ENCODE data around the gene SRP72. TPM values are rescaled to one million over a fixed set of nuclear protein-coding genes. Genes with fewer than 3 reads are reported as not detected.
A peak's percentile ranks its signal among the peaks of the same experiment; 100 is the strongest.

SRP72 gene
- total and polyA plus RNA-seq, 4 donors = 32.1 to 69.7 (median 40.7) TPM

DNA sequence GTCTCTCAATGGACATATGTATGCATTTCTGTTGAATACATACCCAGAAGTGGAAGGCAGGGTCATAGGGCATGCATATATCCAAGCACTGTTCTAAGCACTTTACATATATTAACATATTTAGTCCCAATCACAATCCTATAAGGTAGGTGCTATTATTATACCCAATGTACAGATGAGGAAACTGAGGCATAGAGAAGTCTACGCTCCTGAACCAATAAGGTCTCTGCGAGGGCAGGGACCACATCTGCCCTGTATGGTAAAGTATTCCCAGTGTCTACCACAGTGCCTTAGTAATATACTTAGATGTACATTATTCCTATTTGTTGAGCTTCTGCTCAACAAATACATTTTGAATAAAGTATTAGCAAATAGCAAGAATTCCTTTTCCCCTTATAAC lies 37.2 kb upstream of the SRP72 start (continued):
- TF ChIP-seq GABPA (IDR thresholded peaks at IDR 0.05 in 1 of 2, conservative IDR thresholded peaks at IDR 0.05 in 1 of 2) = no peak

DNA sequence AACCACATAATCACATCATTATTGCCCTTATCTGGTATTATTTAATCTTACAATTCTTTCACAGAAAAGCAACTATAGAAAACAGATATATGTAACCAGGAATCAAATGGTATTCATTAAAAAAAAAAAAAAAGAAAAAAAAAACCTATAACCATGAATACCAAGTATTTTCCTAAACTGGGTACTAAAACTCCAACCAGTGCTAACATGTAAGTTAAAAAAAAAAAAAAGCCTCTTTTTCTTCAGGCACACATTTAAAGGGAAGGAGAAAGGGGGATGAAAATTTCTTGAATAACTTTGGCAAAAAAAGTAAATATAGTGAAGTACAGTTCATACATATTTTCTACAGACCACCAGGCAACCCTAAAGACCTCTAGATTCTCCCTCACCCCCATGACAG lies 34.1 kb upstream of the SRP72 start:
- Histone ChIP-seq H3K9ac (ENCODE audit: low read depth in 1 of 2, low read length in 2 of 2) (no peak overlapping the region), H3K27me3 (ENCODE audit: control insufficient read depth in 4 of 4, insufficient read depth in 4 of 4, low read length in 3 of 4) (no peaks in the 10 kb centered on the region), H3K4me1 (ENCODE audit: control insufficient read depth in 4 of 4, insufficient read depth in 4 of 4, low read length in 3 of 4) (peaks cover under 1 to 24% (median 8%) of the 10 kb centered on the region in 4 donors), H3K27ac (ENCODE audit: low read depth in 1 of 2, low read length in 2 of 2) (no peak overlapping the region), H3K36me3 (ENCODE audit: control insufficient read depth in 4 of 4, insufficient read depth in 3 of 4, low read depth in 1 of 4, low read length in 3 of 4) (no peaks in the 10 kb centered on the region), H3K4me3 (ENCODE audit: low read depth in 1 of 3, low read length in 3 of 3) (no peak overlapping the region), H3K9me3 (ENCODE audit: control insufficient read depth in 4 of 4, low read length in 3 of 4) (no peaks in the 10 kb centered on the region)
- no peak for TF ChIP-seq GABPA (IDR thresholded peaks at IDR 0.05 in 1 of 2, conservative IDR thresholded peaks at IDR 0.05 in 1 of 2)
- no peak for TF ChIP-seq RXRA (IDR thresholded peaks at IDR 0.05)
- TF ChIP-seq, protein P1, sequence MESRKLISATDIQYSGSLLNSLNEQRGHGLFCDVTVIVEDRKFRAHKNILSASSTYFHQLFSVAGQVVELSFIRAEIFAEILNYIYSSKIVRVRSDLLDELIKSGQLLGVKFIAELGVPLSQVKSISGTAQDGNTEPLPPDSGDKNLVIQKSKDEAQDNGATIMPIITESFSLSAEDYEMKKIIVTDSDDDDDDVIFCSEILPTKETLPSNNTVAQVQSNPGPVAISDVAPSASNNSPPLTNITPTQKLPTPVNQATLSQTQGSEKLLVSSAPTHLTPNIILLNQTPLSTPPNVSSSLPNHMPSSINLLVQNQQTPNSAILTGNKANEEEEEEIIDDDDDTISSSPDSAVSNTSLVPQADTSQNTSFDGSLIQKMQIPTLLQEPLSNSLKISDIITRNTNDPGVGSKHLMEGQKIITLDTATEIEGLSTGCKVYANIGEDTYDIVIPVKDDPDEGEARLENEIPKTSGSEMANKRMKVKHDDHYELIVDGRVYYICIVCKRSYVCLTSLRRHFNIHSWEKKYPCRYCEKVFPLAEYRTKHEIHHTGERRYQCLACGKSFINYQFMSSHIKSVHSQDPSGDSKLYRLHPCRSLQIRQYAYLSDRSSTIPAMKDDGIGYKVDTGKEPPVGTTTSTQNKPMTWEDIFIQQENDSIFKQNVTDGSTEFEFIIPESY (IDR thresholded peaks at IDR 0.05) = no peak
- no peak for TF ChIP-seq FOXA2 (IDR thresholded peaks at IDR 0.05)
- TF ChIP-seq HNF4A (conservative IDR thresholded peaks at IDR 0.05) = no peak
- DNase-seq (ENCODE audit: low spot score) = no peak

DNA sequence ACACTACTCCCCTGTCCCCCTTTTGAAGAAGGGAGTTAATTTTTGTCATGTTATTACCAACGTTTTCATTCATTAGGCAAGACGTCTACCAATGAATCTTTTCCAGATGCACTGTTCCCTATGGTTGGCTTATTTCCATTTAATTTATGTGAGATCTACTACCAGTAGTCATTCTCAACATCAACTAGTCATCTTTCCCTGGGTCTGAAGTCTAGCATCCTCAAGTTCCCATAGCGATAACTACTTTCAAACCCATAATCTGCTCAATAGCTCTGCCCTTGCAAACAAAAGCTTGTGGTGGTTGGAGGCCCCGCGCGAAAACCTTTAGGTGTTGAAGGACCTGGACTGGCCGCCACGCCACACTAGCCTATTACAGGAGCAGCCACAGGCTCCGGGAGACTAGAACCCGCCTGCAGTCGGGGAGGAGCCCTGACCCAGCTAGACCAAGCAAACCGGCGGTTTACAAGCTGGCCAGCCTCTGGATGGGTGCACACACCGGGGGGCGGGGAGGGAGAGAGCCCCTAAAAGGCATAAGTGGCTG lies 32.7 kb upstream of the SRP72 start:
- Histone ChIP-seq H3K27ac (ENCODE audit: low read depth in 1 of 2, low read length in 2 of 2) (peak overlapping the region; percentile 96 to 98), H3K27me3 (ENCODE audit: control insufficient read depth in 4 of 4, insufficient read depth in 4 of 4, low read length in 3 of 4) (no peaks in the 10 kb centered on the region), H3K36me3 (ENCODE audit: control insufficient read depth in 4 of 4, insufficient read depth in 3 of 4, low read depth in 1 of 4, low read length in 3 of 4) (no peaks in the 10 kb centered on the region), H3K4me1 (ENCODE audit: control insufficient read depth in 4 of 4, insufficient read depth in 4 of 4, low read length in 3 of 4) (peaks cover 4 to 24% (median 8%) of the 10 kb centered on the region in 4 donors), H3K9ac (ENCODE audit: low read depth in 1 of 2, low read length in 2 of 2) (peak overlapping the region in 1 of 2 donors; percentile 16), H3K4me3 (ENCODE audit: low read depth in 1 of 3, low read length in 3 of 3) (peak overlapping the region; percentile 75 to 95 (median 92)), H3K9me3 (ENCODE audit: control insufficient read depth in 4 of 4, low read length in 3 of 4) (no peaks in the 10 kb centered on the region)
- TF ChIP-seq YY1 (IDR thresholded peaks at IDR 0.05) = no peak
- peak; percentile 67 for DNase-seq (ENCODE audit: low spot score)
- WGBS = 7% methylated on average over 15 of the region's 15 CpGs

DNA sequence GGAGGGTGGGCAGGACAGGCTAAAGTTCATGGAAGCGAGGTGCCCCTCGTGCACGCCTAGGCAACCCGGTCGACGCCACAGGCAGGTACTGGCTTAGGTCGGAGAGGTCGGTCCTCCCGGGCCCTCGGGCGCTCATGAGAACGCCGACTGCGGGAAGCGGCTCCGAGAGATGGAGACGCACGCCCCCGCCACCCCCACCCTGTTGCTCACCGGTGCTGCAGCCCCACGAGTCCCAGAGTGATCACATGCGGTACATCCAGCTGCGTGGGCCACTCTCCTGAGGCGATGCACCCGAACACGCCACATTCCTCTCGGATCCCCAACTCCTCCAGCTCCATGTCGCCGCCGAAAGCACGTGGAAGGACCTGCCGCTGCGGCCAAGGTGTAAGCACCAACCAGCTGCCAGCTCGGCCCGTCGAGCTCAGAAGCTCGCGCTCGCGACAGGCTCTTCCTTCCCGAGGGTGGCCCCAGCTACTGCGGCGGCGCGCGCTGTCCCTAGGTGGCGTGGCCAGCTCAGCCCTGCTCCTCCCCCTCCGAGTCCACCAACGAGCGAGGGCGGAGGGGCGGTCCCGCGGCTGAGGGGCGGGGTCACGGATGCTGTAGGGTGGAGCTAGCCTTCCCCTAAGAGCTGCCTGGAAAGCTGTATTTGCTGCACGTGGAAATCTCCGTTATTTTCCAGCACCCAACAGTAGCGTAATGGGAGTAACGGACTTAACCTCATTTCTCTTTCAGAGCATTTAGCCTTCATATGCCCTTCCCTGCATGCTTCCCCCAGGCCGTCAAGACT lies 32.1 kb upstream of the SRP72 start, which contains the start of gene PPAT:
Gene PPAT (minus strand): TSS at position 476 of the 787 bp plus-strand sequence. CDS start 138 bp downstream, at position 338.
- peaks cover 4 to 26% (median 9%) of the 10 kb centered on the region in 4 donors for H3K4me1 ChIP-seq (ENCODE audit: control insufficient read depth in 4 of 4, insufficient read depth in 4 of 4, low read length in 3 of 4)
- under 1% methylated on average over 61 of the region's 61 CpGs for WGBS
- H3K4me3 ChIP-seq (ENCODE audit: low read depth in 1 of 3, low read length in 3 of 3) = peak within 1 kb of the TSS; percentile 91 to 95 (median 92)
- H3K36me3 ChIP-seq (ENCODE audit: control insufficient read depth in 4 of 4, insufficient read depth in 3 of 4, low read depth in 1 of 4, low read length in 3 of 4) = peaks cover 0 to 3% (median 0%) of the 10 kb centered on the region in 4 donors
- H3K9ac ChIP-seq (ENCODE audit: low read depth in 1 of 2, low read length in 2 of 2) = peak within 1 kb of the TSS; percentile 74 to 75
- H3K27ac ChIP-seq (ENCODE audit: low read depth in 1 of 2, low read length in 2 of 2) = peak within 1 kb of the TSS; percentile 96 to 98
- no peaks in the 10 kb centered on the region for H3K9me3 ChIP-seq (ENCODE audit: control insufficient read depth in 4 of 4, low read length in 3 of 4)
- H3K27me3 ChIP-seq (ENCODE audit: control insufficient read depth in 4 of 4, insufficient read depth in 4 of 4, low read length in 3 of 4) = no peaks in the 10 kb centered on the region
- peak; percentile 99 for DNase-seq (ENCODE audit: low spot score)
- peak in 1 of 2 donors; percentile 46 for TF ChIP-seq GABPA (IDR thresholded peaks at IDR 0.05 in 1 of 2, conservative IDR thresholded peaks at IDR 0.05 in 1 of 2)
- TF ChIP-seq HNF4G (IDR thresholded peaks at IDR 0.05) = no peak
- no peak for TF ChIP-seq NR2F2 (IDR thresholded peaks at IDR 0.05)
- no peak for TF ChIP-seq HNF4A (conservative IDR thresholded peaks at IDR 0.05)
- TF ChIP-seq FOXA2 (IDR thresholded peaks at IDR 0.05) = no peak
- TF ChIP-seq YY1 (IDR thresholded peaks at IDR 0.05) = peak; percentile 13
- peak in 1 of 2 donors; percentile 63 for TF ChIP-seq EGR1 (IDR thresholded peaks at IDR 0.05; ENCODE audit: low read depth in 2 of 2)
- peak; percentile 81 for TF ChIP-seq SP1 (IDR thresholded peaks at IDR 0.05)
- TF ChIP-seq FOXA1 (IDR thresholded peaks at IDR 0.05) = no peak
- TF ChIP-seq, protein P2, sequence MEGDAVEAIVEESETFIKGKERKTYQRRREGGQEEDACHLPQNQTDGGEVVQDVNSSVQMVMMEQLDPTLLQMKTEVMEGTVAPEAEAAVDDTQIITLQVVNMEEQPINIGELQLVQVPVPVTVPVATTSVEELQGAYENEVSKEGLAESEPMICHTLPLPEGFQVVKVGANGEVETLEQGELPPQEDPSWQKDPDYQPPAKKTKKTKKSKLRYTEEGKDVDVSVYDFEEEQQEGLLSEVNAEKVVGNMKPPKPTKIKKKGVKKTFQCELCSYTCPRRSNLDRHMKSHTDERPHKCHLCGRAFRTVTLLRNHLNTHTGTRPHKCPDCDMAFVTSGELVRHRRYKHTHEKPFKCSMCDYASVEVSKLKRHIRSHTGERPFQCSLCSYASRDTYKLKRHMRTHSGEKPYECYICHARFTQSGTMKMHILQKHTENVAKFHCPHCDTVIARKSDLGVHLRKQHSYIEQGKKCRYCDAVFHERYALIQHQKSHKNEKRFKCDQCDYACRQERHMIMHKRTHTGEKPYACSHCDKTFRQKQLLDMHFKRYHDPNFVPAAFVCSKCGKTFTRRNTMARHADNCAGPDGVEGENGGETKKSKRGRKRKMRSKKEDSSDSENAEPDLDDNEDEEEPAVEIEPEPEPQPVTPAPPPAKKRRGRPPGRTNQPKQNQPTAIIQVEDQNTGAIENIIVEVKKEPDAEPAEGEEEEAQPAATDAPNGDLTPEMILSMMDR (IDR thresholded peaks at IDR 0.05; ENCODE audit: low read depth, low read length, missing input control) = peak; percentile 31
- no peak for TF ChIP-seq TAF1 (conservative IDR thresholded peaks at IDR 0.05)
- TF ChIP-seq, protein P3, sequence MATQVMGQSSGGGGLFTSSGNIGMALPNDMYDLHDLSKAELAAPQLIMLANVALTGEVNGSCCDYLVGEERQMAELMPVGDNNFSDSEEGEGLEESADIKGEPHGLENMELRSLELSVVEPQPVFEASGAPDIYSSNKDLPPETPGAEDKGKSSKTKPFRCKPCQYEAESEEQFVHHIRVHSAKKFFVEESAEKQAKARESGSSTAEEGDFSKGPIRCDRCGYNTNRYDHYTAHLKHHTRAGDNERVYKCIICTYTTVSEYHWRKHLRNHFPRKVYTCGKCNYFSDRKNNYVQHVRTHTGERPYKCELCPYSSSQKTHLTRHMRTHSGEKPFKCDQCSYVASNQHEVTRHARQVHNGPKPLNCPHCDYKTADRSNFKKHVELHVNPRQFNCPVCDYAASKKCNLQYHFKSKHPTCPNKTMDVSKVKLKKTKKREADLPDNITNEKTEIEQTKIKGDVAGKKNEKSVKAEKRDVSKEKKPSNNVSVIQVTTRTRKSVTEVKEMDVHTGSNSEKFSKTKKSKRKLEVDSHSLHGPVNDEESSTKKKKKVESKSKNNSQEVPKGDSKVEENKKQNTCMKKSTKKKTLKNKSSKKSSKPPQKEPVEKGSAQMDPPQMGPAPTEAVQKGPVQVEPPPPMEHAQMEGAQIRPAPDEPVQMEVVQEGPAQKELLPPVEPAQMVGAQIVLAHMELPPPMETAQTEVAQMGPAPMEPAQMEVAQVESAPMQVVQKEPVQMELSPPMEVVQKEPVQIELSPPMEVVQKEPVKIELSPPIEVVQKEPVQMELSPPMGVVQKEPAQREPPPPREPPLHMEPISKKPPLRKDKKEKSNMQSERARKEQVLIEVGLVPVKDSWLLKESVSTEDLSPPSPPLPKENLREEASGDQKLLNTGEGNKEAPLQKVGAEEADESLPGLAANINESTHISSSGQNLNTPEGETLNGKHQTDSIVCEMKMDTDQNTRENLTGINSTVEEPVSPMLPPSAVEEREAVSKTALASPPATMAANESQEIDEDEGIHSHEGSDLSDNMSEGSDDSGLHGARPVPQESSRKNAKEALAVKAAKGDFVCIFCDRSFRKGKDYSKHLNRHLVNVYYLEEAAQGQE (IDR thresholded peaks at IDR 0.05) = peak; percentile 44
- TF ChIP-seq, protein P1 (IDR thresholded peaks at IDR 0.05) = no peak
